Activated B cell treated with CpG ODN at 0.5 μM for 24 hours (primary cell): ENCODE data around the gene ISG15. TPM values are rescaled to one million over a fixed set of nuclear protein-coding genes. Genes with fewer than 3 reads are reported as not detected.

Experiments
- ATAC-seq: fragments of 200-7000 bp; cut with Tn5 transposase; one replicate; pipeline ENCODE4 v1.10.0; 2021; ENCODE audit warnings: low read depth, mild to moderate bottlenecking, moderate library complexity
- CTCF ChIA-PET: fragments of 350-600 bp; sonication (Branson Sonifier 250); formaldehyde crosslinking; loops from one replicate; lab custom pipeline; 2021; ENCODE audit warnings: antibody characterized with exemption; lab: Charles Lee
- POLR2A ChIA-PET: fragments of 350-600 bp; sonication (Branson Sonifier 250); formaldehyde crosslinking; loops from one replicate; lab custom pipeline; 2021; ENCODE audit warnings: antibody characterized with exemption; lab: Charles Lee
- DNase-seq: peaks from one replicate; pipeline ENCODE4 v3.0.0; 2022
- H3K27ac Mint-ChIP-seq: one replicate; pipeline ENCODE4 v1.8.0; 2020; ENCODE audit warnings: mixed read lengths
- H3K27me3 Mint-ChIP-seq: one replicate; pipeline ENCODE4 v1.8.0; 2021; ENCODE audit warnings: mixed read lengths
- H3K36me3 Mint-ChIP-seq: one replicate; pipeline ENCODE4 v1.8.0; 2021; ENCODE audit warnings: low read depth, mixed read lengths
- H3K4me1 Mint-ChIP-seq: one replicate; pipeline ENCODE4 v1.8.0; 2021; ENCODE audit warnings: mixed read lengths
- H3K4me3 Mint-ChIP-seq: one replicate; pipeline ENCODE4 v1.8.0; 2020; ENCODE audit warnings: mild to moderate bottlenecking, mixed read lengths
- H3K9me3 Mint-ChIP-seq: one replicate; pipeline ENCODE4 v1.8.0; 2020; ENCODE audit warnings: mixed read lengths
- CTCF ChIP-seq: fragments of 200-600 bp; IDR thresholded peaks from one replicate; pipeline ENCODE4 v1.8.0; 2022; ENCODE audit warnings: antibody characterized with exemption, mild to moderate bottlenecking
- intact Hi-C: fragments of 100-400 bp; cut with micrococcal nuclease; formaldehyde crosslinking; loops from one replicate; pipeline ENCODE4 v1.15.1; 2024
- total RNA-seq: library from RNA; stranded (reverse); gene quantifications from 2 replicates; pipeline ENCODE4 v1.2.3, GENCODE V29; 2022

The ISG15 gene
- total RNA-seq, 1 donor from 2014 or later: 25.8 TPM

GRCh38 chr1:1058921-1059493 lies 45.7 kb downstream of the ISG15 start:
- no peaks in the 10 kb centered on the region for H3K9me3 Mint-ChIP-seq
- H3K27me3 Mint-ChIP-seq: peaks cover 18% of the 10 kb centered on the region
- POLR2A ChIA-PET: interaction anchor here (1.2 to 9.0 kb wide), 7 partner anchors 8 to 57 kb away, joined by 4 to 159 read pairs (median 7); partner anchors contain the start of genes AGRN, C1orf159 and ISG15
- no peaks in the 10 kb centered on the region for H3K36me3 Mint-ChIP-seq
- no peak overlapping the region for H3K27ac Mint-ChIP-seq
- DNase-seq (no peak), ATAC-seq (peak; percentile 15)
- H3K4me1 Mint-ChIP-seq: peaks cover 37% of the 10 kb centered on the region
- peak overlapping the region; percentile 80 for H3K4me3 Mint-ChIP-seq
- CTCF ChIA-PET: interaction anchor here (1.3 kb wide), 1 partner anchor 19 kb away, joined by 4 read pairs; no protein-coding TSS in a partner anchor
- TF ChIP-seq CTCF: no peak
- intact Hi-C loops: loop anchor here (1.0 kb wide), 4 partner anchors 9 to 26 kb away; no protein-coding TSS in a partner anchor

DNA sequence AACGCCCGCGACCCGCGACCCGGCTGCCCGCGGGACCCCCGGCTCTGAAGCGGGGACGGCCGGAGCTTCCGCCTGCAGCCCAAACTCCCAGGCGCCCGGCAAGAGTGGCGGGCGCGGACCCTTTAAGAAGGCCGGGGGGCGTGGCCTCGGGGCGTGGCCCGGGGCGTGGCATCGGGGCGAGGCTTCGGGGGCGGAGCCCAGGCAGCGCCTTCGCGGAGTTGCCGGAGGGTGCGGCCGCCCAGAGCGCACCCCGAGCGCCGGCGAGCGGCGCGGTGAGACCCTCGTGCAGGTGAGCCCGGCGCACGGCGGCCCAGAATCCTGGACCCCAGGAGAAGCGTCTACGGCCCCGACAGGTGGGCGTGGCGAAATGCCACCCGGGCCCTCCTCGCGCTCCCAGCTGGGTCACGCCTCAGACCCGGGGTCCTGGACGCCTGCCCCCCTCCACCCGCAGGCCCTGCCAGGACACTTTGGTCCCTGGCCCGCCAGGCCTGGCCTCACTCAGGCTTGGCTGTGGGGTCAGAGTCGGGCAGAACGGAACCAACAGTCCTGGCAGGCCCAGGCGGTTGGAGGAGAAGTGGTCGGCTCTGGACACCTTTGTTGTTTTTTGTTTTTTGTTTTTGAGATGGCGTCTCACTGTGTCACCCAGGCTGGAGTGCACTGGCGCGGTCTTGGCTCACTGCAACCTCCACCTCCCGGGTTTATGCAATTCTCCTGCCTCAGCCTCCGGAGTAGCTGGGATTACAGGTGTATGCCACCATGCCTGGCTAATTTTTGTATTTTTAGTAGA lies 46.4 kb downstream of the ISG15 start:
- peak overlapping the region; percentile 12 for H3K27ac Mint-ChIP-seq
- peaks cover 18% of the 10 kb centered on the region for H3K27me3 Mint-ChIP-seq
- no peak for TF ChIP-seq CTCF
- ChIA-PET CTCF (interaction anchor here (1.3 kb wide), 1 partner anchor 20 kb away, joined by 4 read pairs; no protein-coding TSS in a partner anchor), POLR2A (interaction anchor here (1.2 to 9.0 kb wide), 7 partner anchors 9 to 57 kb away, joined by 4 to 159 read pairs (median 7); partner anchors contain the start of genes AGRN, C1orf159 and ISG15)
- peak; percentile 59 for ATAC-seq
- DNase-seq: peak; percentile 97
- H3K9me3 Mint-ChIP-seq: no peaks in the 10 kb centered on the region
- no peaks in the 10 kb centered on the region for H3K36me3 Mint-ChIP-seq
- intact Hi-C loops: loop anchor here (1.0 to 5.0 kb wide), 5 partner anchors 9 to 248 kb away; partner anchors contain the start of genes ACAP3 and PUSL1
- H3K4me3 Mint-ChIP-seq: peak overlapping the region; percentile 74
- peaks cover 43% of the 10 kb centered on the region for H3K4me1 Mint-ChIP-seq

GRCh38 chr1:1060281-1061000 lies 47.1 kb downstream of the ISG15 start:
- DNase-seq (no peak), ATAC-seq (no peak)
- no peak for TF ChIP-seq CTCF
- Mint-ChIP-seq H3K4me1 (peaks cover 45% of the 10 kb centered on the region), H3K27ac (peak overlapping the region; percentile 12), H3K27me3 (peaks cover 18% of the 10 kb centered on the region), H3K4me3 (peak overlapping the region; percentile 74), H3K36me3 (peaks cover 1% of the 10 kb centered on the region), H3K9me3 (no peaks in the 10 kb centered on the region)
- POLR2A ChIA-PET: interaction anchor here (0.6 to 9.0 kb wide), 5 partner anchors 10 to 845 kb away, joined by 5 to 159 read pairs (median 8); partner anchors contain the start of gene C1orf159
- intact Hi-C loops: loop anchor here (5.0 kb wide), 1 partner anchor 247 kb away; the partner anchor contains the start of genes ACAP3 and PUSL1
- CTCF ChIA-PET: interaction anchor here (1.3 kb wide), 1 partner anchor 21 kb away, joined by 4 read pairs; no protein-coding TSS in a partner anchor

DNA sequence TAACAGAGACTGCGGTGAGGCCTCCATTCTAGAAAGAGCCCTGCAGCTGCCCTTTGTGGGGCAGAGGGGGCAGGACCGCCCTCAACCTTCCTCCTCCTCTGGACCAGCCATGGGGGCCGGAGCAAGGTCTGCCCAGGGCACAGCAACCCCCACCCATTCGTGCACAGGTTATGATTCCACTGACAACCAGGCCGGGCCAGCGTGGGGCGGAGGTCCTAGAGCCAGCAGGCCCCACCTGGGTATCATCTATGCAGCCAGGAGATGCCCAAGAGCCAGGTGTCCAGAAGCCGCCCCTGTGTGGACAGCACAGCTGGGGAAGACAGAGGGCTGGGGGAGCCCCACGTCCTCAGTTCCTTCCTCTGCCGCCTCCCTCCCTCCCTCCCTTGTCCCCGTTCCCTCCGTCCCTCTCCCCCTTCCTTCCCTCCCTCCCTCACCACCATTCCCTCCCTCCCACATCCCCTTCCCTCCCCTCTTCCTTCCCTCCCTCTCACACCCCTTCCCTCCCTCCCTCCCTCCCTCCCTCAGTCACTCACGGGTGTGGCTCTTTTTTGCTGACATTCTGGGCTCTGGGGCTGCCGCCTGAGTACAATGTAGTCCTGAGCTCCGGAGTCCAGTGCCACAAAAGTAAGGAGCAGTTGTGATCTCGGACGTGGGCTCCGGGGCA lies 48.5 kb downstream of the ISG15 start:
- no peaks in the 10 kb centered on the region for H3K9me3 Mint-ChIP-seq
- TF ChIP-seq CTCF: no peak
- DNase-seq (no peak), ATAC-seq (no peak)
- H3K4me1 Mint-ChIP-seq: peaks cover 50% of the 10 kb centered on the region
- intact Hi-C loops: loop anchor here (5.0 kb wide), 1 partner anchor 245 kb away; the partner anchor contains the start of genes ACAP3 and PUSL1
- peaks cover 1% of the 10 kb centered on the region for H3K36me3 Mint-ChIP-seq
- ChIA-PET POLR2A (interaction anchor here (0.8 to 9.0 kb wide), 5 partner anchors 10 to 77 kb away, joined by 3 to 159 read pairs (median 7); no protein-coding TSS in a partner anchor), CTCF (interaction anchor here (1.3 to 1.7 kb wide), 2 partner anchors 21 to 77 kb away, joined by 4 to 7 read pairs; no protein-coding TSS in a partner anchor)
- peak overlapping the region; percentile 28 for H3K4me3 Mint-ChIP-seq
- no peak overlapping the region for H3K27ac Mint-ChIP-seq
- H3K27me3 Mint-ChIP-seq: peaks cover 18% of the 10 kb centered on the region
